ENCODE measurements around the gene SLC9A3. TPM values are rescaled to one million over a fixed set of nuclear protein-coding genes. Genes with fewer than 3 reads are reported as not detected.
A peak's percentile ranks its signal among the peaks of the same experiment; 100 is the strongest.

Gene SLC9A3
- total and polyA plus RNA-seq, 2 of the 13 experiments (the other 11 are each of a cell fraction or from before 2014, with no cell fraction given) = 1.5 to 1.8 TPM

- no peak for TF ChIP-seq ZNF512B (CRISPR knock-in tag; IDR thresholded peaks at IDR 0.05; ENCODE audit: borderline replicate concordance)
- no peak for TF ChIP-seq NFE2L2 (IDR thresholded peaks at IDR 0.05; ENCODE audit: low read length)
- no peak for TF ChIP-seq ZNF331 (CRISPR knock-in tag; IDR thresholded peaks at IDR 0.05)
- TF ChIP-seq ZBTB21 (CRISPR knock-in tag; IDR thresholded peaks at IDR 0.05) = no peak
- TF ChIP-seq SP140L (CRISPR knock-in tag; IDR thresholded peaks at IDR 0.05; ENCODE audit: borderline replicate concordance) = no peak
- no peak for TF ChIP-seq CSRNP1 (CRISPR knock-in tag; IDR thresholded peaks at IDR 0.05)
- no peak for TF ChIP-seq MTA3 (CRISPR knock-in tag; IDR thresholded peaks at IDR 0.05)
- no peak for TF ChIP-seq FOXJ3 (CRISPR knock-in tag; IDR thresholded peaks at IDR 0.05; ENCODE audit: borderline replicate concordance)
Observed at GRCh38 chr5:538271-538771, 14.1 kb upstream of the SLC9A3 start (continued).

GRCh38 chr5:537621-538071, 13.4 kb upstream of the SLC9A3 start:
- POLR2A ChIA-PET = no interaction called here
- intact Hi-C loops (cut with micrococcal nuclease; ENCODE audit: unreplicated experiment) (loop anchor here (10.0 kb wide), 1 partner anchor 77 kb away; the partner anchor contains the start of gene CEP72), in situ Hi-C loops (cut with HindIII; ENCODE audit: extremely low pct_ligation_motif_present, low pct_unique_long_range_greater_than_20kb) (no loop called here)
- Histone ChIP-seq H3K9ac (ENCODE audit: insufficient read depth, low read depth, low read length) (no peak overlapping the region), H3K79me2 (ENCODE audit: insufficient read depth, low read length) (no peaks in the 10 kb centered on the region), H4K20me1 (ENCODE audit: insufficient read depth, low read length) (no peaks in the 10 kb centered on the region), H3K27ac (ENCODE audit: extremely low read length, insufficient read depth, low read length) (no peak overlapping the region), H3K4me2 (ENCODE audit: low read depth, low read length) (no peak overlapping the region), H2AFZ (ENCODE audit: low read length) (no peak overlapping the region), H3K9me3 (ENCODE audit: low read length) (no peaks in the 10 kb centered on the region), H3K4me1 (ENCODE audit: insufficient read depth, low read length) (peaks cover 54% of the 10 kb centered on the region), H3K36me3 (replicated peaks in 1 of 2; ENCODE audit: control insufficient read depth in 1 of 2, insufficient read depth in 2 of 2, low read length in 2 of 2) (no peaks in the 10 kb centered on the region), H3K27me3 (ENCODE audit: control insufficient read depth in 1 of 2, insufficient read depth in 2 of 2, low read length in 2 of 2) (peaks cover 20 to 48% of the 10 kb centered on the region in 2 experiments; a peak in 4 of 5 replicates), H3K4me3 (replicated peaks in 1 of 3; ENCODE audit: insufficient read depth in 1 of 3, low read depth in 2 of 3, low read length in 3 of 3) (no peak overlapping the region)
- DNase-seq (ENCODE audit: low spot score) (no peak), ATAC-seq (no peak), FAIRE-seq (no peak)
- WGBS (ENCODE audit: low lambda C conversion rate) = 72% methylated on average over 16 of the region's 16 CpGs
- peak; percentile 96 for TF ChIP-seq ZNF768 (CRISPR knock-in tag; IDR thresholded peaks at IDR 0.05)
- no peak for TF ChIP-seq ZBTB25 (CRISPR knock-in tag; IDR thresholded peaks at IDR 0.05)
- TF ChIP-seq ZMYM3 (CRISPR knock-in tag; IDR thresholded peaks at IDR 0.05) = 0 out of 2 replicates have a peak, but pooled peaks have one; percentile 31
- no peak for TF ChIP-seq SAP130 (CRISPR knock-in tag; IDR thresholded peaks at IDR 0.05; ENCODE audit: low read depth)
- CTCF ChIA-PET (ENCODE audit: low intra/inter-chr PET ratio, low total read pairs) = no interaction called here
- no TSS peak for BruUV-seq (replicated peaks)

Measured in HepG2 (cell line).